DMS 273 treated with DMSO at 0.1 percent for 48 hours (cell line): ENCODE results near the gene DUSP16.
"Not testable (repeated sequence)": the region's sequence is repeated elsewhere in the genome, so short reads cannot be mapped to it uniquely, and the experiment has no call there.

Experiments used
- DNase-seq: peaks from one replicate; lab custom pipeline; 2025; lab: John Stamatoyannopoulos, UW

The DUSP16 gene

DNA sequence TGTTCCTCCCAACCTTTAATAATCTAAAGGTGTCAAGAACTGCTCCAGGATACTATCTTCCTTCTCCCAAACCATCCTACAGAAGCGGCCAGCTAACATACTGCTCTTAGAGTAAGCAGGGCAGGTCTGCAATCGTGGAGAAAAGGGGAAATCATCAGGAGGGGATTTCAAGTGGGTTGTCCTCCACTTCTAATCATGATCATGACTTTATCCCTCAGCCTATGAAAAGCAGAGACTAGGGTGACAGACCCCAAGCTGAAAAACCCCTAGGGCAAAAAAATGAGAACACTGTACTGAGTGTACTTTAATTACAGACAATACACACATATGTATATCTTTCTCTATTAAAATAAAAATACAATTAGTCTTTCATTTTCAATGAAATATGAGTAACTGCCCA, 13.9 kb downstream of the DUSP16 start:
- no peak for DNase-seq

DNA sequence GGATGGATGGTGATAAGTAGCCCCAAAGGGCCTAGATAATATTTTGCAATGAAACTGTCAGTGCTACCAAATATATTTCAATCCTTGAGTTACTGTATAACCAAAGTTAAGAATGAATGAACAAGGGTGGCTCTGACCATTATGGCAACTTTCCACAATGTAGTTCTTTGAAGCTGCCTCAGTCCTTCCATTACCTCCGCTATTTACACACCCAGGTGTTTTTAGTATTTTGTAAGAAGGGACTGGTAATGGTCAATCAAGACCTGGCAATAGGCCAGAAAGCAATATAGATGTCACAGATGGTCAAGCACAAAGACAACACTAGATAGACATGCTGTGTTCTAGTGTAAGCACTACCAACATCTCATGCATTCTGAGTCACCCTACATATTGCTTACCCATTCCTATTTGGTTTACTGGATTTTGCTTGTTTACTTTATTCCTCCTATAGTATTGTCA, 16.3 kb downstream of the DUSP16 start:
- no peak for DNase-seq

DNA sequence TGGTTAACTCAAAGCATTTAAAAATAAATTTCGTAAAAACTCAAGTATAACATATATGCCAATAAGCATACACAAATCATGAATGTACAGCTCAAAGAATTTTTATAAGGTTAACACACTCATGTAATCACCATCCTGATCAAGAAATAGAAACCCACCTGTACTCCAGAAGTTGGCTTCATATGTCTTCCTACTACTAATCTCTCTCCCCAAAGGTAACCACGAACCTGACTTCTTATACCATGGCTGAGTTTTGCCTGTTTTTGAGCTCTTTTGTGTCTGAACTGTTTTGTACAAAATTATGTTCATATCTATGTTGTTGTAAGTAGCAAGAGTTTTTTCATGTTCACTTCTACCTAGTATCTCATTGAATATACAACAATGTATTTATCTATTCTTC, 18.7 kb downstream of the DUSP16 start:
- no peak for DNase-seq

DNA sequence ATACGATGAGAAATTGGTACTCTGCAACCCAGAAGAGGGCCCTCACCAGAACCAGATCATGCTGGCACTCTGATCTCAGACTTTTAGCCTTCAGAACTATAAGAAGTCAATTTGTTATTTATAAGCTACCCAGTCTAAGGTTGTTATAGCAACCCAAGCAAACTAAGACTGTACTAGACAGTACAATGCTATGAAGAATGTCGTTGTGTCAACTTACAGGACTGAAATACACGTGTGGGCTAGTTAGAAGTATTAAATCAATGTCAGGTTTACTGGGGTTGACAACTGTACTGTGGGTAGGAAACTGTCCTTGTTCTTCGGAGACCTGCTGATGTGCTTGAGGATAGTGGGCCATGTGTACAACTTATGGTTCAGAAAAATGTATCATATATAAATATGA, 19.7 kb downstream of the DUSP16 start:
- DNase-seq = no peak

DNA sequence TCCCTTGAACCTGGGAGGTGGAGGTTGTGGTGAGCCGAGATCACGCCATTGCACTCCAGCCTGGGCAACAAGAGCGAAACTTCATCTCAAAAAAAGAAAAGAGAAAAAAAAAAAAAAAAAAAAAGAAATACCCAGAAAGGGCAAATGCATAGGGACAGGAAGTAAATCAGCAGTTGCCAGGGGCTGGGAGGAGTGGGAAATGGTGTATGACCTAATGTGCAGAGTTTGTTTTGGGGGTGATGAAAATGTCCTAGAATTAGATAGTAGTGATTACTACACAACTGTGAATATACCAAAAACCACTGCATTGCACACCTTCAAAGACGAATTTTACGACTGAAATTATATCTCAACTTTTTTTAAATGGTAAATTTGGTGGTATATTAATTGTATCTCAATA, 20.4 kb downstream of the DUSP16 start:
- DNase-seq = no peak

DNA sequence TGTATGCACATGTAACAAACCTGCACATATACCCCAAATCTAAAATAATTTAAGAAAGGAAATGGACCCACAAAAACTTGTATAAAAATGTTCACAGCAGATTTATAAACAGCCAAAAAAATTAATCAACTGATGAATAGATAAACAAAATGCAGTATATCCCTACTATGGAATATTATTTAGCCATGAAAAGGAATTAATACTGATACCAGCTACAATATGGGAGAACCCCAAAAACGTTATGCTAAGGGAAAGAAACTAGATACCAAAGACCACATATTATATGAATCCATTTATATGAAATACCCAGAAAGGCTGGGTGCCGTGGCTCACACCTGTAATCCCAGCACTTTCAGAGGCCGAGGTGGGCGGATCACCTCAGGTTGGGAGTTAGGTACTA, 20.9 kb downstream of the DUSP16 start:
- DNase-seq = no peak

DNA sequence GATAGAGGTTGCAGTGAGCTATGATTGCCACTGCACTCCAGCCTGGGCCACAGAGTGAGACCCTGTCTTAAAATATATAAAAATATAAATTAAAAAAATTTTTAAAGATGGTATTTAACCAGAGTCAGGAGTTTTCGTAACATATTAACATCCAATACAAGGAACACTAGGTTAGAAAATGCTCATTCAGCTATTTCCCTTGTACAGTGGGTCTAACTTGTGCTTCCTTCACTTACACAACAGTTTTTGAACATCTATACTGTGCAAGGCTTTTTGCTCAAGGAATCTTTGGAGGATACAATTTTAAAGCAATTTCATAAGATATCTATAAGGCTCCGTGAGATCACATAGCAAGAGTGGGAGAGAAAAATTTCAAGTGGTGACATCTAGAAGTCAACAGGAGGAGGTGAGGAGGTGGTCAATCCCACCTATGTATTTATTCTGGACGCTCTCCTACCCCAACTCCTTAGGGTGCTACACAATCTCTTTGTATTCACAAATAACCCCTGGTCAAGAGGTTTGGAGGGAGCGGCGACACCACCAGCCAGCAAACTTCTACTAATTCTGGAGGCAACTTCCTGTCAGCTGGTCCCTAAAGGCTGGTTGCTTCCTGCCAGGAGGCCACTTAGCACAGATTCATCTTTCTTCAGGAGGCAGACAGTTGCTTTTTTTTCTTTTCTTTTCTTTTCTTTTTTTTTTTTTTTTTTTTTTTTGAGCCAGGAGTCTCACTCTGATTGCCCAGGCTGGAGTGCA, 22.2 kb downstream of the DUSP16 start:
- DNase-seq = no peak

DNA sequence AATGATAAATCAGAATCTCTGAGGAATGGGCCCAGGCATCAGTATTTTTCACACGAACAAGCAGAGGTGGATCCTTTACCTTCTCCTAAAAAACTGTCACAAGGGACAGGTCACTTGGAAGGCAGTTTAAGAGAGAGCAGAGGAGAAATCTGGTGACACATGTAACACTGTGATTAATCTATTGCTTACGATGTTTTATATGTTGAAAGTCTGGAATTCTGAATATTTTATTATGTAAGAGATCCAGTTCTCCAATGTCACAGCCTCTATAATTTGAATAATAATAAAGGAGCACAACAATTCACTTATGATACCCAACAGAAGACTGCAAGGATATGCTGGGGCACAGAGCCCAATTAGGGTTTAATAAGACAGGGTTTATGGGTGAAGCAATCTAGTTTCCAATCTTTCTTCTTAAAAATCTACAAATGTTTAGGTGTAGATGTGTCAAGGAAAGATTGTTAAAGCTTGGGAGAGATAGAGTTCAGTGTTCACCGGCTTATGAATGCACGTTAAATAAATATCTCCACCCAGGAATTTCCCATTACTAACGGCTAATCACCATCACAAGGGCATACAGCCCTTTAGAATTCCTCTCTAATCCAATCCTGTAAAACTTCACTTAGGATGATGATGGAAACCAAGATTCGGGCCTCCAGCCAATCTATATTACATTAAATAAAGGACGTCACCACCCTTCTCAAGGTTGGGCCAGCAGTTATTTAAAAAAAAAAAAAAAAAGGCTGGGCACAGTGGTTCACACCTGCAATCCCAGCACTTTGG, 23.4 kb downstream of the DUSP16 start:
- DNase-seq = no peak

DNA sequence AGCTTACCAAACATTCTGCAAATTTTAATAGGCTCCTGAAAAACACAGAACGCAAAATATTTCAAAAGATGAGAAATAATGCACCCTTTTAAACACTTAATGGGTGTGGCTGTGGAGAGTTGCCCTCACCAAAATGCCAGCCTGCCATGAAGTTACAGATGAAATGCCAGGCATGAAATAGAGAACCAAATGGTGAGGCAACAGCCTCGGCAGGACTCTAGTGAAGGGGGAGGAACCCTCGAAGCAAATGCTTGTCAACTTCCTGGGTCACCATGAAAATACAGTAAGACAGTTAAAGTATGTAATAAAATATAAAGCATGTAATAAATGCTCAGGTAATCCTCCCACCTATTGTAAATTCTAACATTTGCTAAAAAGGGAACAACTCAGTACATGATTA, 24.1 kb downstream of the DUSP16 start:
- no peak for DNase-seq

DNA sequence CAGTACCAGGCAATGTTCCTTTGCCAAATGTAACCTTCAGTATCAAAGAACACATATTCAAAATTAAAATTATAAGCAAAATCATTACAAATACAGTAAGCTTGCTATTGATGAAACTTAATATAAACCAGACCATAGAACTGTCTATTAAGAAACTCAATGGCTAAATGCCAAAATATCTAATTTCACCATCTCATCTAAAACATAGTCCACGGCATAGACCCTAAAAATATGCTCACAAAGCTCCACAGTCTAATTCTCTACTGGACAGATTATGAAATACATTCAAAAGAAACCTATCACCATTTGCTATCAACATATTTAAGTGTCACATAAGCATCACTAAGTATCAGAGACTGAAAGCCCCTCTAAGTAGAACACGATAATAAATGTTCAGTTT, 25.2 kb downstream of the DUSP16 start:
- DNase-seq = no peak

DNA sequence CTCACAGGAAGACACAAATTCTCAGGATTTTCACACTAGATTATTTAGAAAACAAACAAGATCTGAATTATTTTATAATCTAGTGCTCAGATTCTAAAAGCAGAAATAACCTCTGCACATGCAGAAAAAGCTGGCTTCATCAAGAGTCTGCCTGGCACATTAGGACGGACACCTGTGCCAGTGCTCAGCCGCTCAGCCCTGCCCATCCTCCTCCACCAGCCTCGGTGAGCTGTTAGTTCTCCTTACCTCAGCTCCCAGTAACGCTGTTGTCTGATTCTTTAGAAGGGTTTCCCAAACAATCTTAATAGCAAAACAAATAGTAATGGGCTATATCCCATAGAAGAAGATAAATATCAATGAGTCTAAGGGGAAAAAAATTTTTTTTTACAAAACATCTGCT, 27.7 kb downstream of the DUSP16 start:
- DNase-seq = no peak

DNA sequence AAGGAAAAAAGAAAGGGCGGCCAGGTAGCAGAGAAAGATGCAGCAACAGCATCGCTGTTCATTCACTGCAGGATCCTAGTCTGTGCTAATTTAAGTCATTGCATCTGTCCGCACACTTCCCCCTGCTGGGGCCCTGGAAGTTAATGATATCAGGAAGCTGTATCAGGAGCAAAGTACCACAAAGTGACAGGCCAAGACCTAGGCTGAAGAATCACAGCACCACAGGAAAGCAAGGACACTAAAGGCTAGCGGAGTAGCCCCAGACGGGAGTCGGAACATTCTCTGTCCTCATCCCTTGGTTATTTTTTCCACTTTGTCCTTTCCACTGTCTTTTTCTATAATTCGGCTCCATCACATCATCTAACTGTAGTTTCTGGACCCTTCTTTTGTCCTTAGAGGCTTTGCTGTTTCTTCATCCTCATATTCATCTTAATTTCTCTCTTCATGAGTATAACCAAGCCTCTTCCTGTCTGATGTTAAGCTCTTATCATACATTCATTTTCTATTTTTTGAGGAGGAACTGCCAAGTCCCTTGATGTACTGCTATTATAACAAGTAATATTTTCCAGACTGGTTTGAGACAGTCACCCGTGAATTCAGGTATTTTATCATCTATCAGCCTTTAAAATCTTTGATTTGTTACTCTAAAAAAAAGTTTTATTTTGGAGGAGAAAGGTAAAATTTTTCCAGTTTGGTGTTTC, 28.3 kb downstream of the DUSP16 start:
- no peak for DNase-seq

DNA sequence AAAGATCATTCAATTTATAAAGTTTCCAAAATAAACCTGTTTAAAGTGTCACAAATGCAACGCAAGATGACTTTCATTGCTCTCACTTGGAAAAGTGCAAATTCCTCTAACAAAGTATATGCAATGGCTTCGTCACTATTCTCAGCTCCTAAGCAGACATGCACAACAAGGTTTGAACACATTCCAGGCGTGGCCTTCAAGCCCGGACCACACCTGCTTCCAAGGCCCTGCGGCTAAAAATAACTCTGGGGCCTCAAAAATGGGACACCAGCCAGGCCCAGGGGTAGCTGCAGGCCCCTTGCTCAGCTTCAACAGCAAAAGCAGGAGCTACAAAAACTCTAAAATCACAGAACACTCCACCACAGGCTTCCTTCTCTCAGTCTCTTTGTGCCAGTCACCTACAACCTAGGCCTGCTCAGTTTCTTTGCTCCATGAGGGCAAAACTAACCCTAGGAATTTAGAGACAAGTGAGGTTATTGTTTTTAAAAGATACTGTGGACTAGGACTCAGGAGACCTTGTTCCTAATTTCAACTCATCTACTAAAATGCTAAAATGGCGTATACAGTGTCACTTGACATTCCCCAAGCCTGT, 29.3 kb downstream of the DUSP16 start:
- no peak for DNase-seq

DNA sequence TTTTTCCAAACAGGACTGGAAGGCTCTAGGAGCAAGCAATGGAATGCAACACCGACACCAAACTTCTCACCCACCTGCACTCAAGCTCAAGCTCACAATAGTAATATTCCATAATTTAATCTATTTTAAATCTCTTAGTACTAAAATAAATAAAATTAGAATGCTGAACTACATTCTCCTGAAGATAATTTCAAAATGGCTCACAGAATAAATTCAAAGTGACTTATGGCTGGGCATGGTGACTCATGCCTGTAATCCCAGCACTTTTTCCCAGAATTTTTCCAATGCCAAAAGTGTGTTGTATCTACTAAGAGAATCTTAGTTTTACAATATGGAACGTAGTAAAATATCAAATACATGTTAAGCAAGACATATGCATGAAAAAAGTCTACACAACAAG, 31.5 kb downstream of the DUSP16 start:
- DNase-seq = no peak

DNA sequence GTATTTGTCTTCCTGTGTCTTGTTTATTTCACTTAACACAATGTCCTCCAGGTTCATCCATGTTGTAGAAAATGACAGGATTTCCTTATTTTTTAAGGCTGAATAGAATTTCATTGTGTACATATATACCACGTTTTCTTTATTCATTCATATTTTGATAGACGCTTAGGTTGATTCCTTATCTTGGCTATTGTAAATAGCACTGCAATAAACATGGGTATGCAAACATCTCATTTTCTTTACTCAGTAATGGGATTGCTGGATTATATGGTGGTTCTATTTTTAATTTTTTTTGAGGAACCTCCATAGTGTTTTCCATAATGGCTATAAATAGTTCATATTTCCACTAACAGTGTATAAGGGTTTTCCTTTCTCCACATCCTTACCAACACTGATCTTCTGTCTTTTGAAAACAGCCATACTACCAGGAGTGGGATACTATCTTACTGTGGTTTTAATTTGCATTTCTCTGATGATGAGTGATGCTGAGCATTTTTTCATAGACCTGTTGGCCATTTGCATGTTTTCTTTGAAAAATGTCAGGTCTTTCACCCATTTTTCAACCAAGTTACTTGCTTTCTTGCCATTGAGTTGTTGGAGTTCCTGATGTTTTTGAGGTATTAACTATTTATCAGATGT, 32.8 kb downstream of the DUSP16 start:
- DNase-seq = no peak

DNA sequence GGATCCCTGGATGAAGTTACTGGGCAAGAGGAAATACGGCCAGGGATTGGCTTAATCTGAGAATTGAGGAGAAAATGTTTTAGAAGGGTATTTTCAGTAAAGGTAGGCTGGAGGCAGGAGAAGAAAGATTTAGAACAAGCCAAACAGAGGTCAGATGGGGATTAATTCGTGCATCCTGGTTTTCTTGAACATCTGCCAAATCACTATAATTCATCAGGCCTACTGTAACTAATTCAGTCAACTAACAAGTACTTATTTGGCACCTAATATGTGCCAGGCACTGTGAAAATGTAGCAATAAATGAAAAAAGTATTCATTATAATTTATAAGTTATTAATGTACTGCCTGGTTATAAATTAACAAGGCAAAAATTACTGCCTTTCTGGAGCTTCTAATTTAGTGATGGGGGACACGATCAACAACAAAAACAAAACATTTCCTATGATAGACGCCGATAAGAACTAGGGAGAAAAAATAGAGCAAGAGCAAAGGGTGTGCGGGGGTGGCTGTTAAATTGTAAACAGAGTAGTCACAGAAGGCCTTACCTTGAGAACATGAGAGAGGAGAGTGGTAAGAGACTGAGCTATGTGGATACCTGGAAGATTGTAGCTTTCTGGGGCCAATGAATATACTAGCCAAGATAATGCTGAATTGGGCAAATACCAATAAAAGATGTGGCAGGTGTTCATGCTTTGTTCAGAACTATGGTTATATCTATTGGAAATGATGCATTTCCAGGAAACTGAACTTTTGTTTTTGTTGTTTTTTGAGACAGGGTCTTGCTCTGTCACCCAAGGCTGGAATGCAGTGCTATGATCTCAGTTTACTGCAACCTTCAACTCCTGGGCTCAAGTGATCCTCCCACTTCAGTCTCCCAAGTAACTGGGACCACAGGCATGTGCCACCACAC, 34.0 kb downstream of the DUSP16 start:
- no peak for DNase-seq

DNA sequence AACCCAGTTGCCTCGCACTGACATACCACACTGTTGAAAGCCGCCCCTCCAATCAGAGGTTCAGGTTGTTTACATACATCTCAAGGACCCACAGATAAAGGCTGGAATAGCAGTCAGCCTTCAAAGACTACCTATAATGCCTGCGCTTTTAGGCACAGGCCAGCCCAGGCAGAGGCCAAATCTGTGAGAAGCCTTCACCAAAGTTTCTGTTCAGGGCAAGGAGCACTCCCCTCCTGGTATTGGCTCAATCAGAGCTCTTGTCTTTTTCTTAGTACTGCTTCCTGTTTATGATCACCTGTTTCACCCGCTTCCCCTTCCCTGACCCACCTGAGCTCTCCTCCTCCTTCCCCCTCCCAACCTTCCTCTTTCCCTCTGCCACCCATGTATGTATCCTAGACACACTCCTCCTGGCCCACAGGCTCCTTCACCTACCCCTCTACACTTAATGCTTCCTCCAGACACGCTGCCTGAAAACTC, 34.8 kb downstream of the DUSP16 start:
- DNase-seq = no peak

DNA sequence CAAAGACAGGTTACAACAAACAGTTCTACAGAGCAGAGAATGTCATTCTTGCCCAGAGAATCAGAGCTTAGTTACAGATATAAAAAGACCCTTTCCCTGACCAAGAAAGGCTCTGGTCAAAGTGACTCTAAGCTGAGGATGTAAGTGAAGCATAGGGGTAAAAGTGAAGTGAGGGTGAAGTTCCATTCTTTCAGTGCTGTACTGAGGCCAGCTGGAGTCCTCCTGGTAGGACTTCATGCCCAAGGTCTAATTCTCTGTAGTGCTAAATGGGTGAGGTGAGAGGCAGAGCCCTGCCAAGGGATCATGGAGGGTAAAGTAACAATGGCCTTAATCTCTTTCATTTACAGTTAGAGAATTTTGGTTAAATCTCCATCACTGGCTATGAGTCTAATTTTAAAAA, 38.5 kb downstream of the DUSP16 start:
- DNase-seq = no peak

DNA sequence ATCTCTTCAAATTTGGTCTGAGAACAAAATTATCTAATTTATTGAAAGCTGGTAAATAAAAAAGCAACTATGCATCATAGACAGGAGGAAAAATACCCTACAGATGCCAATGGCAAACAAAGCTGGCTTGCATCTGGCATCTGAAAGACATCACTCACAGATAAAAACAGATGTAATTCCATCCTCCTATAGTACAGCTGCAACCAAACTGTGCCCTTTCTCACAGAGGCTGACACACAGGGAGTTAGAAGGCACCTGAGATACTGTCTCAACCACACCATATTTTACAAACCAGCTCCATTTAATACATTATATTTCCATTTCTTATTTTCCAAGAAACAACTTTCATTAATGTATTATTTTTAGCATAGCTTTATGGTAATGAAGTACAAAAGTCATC, 39.4 kb downstream of the DUSP16 start:
- DNase-seq = no peak

DNA sequence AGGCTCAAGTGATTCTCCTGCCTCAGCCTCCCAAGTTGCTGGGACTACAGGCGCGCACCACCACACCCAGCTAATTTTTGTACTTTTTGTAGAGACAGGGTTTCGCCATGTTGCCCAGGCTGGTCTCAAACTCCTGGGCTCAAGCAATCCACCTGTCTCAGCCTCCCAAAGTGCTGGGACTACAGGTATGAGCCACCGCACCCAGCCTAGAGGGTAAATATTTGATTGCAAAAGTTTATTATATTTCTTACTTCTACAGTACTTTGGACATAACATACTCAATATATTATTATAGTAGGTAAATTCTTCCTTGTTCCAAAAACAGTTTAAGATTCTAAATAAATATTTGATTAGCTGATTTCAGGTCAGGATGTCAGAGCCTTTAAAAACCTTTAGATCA, 40.0 kb downstream of the DUSP16 start:
- DNase-seq = not testable (repeated sequence)

DNA sequence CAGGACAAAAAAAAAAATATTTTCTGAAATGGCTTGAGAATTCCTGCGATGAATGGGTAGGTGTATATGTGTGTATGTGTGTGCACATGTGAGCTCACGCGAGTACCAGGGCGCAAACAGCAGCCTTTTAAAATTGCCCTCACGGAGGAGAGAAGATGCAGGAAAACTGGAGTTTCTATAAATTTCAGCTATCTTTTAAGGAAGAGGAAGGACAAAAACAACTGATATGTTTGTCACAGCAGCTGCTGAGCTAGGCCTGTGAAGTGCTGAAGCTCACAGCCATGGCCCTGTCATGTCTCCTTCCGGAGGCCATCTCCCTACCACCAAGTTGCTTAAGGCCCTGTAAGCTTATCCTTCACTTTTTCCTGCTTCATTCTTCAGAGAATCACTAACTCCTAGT, 40.8 kb downstream of the DUSP16 start:
- no peak for DNase-seq
